Progenitor cell of endocrine pancreas (in vitro differentiated cells): ENCODE data around the gene KLF9. TPM values are rescaled to one million over a fixed set of nuclear protein-coding genes. Genes with fewer than 3 reads are reported as not detected.

ENCODE experiments used
- DNase-seq: peaks from one replicate; pipeline ENCODE4 v3.0.0; 2021; ENCODE audit warnings: low spot score; ENCODE audit not compliant: unreplicated experiment
- H3K27ac Mint-ChIP-seq: 2 replicates; pipeline ENCODE4 v1.8.0; 2021; ENCODE audit warnings: mild to moderate bottlenecking, moderate library complexity, mixed read lengths
- H3K27me3 Mint-ChIP-seq: 2 replicates; pipeline ENCODE4 v1.8.0; 2021; ENCODE audit warnings: mixed read lengths
- H3K36me3 Mint-ChIP-seq: 2 replicates; pipeline ENCODE4 v1.8.0; 2022; ENCODE audit warnings: mixed read lengths; ENCODE audit not compliant: insufficient read depth
- H3K4me1 Mint-ChIP-seq: 2 replicates; pipeline ENCODE4 v1.8.0; 2021; ENCODE audit warnings: low read depth, mixed read lengths
- H3K4me3 Mint-ChIP-seq: 2 replicates; pipeline ENCODE4 v1.8.0; 2021; ENCODE audit warnings: low read depth, mild to moderate bottlenecking, moderate library complexity, mixed read lengths
- H3K9me3 Mint-ChIP-seq: 2 replicates; pipeline ENCODE4 v1.8.0; 2021; ENCODE audit warnings: low read depth, mixed read lengths
- CTCF ChIP-seq: fragments of 200-600 bp; sonication (generic); IDR thresholded peaks from one replicate; pipeline ENCODE4 v1.5.0; 2021; ENCODE audit warnings: antibody characterized with exemption, mild to moderate bottlenecking; ENCODE audit not compliant: unreplicated experiment
- total RNA-seq: library from RNA; stranded (reverse); gene quantifications from 2 replicates; pipeline ENCODE4 v1.2.1, GENCODE V29; 2021

Gene KLF9
- total RNA-seq, 1 donor from 2014 or later: 0.57 TPM

GRCh38 chr9:70385426-70385825 is 29.0 kb downstream of the KLF9 start:
- Mint-ChIP-seq H3K4me1 (no peaks in the 10 kb centered on the region), H3K9me3 (no peaks in the 10 kb centered on the region), H3K36me3 (no peaks in the 10 kb centered on the region), H3K4me3 (no peak overlapping the region), H3K27me3 (peaks cover 14% of the 10 kb centered on the region), H3K27ac (no peak overlapping the region)
- no peak for DNase-seq
- TF ChIP-seq CTCF: no peak

GRCh38 chr9:70382709-70383605 is 31.5 kb downstream of the KLF9 start:
- DNase-seq: no peak
- TF ChIP-seq CTCF: no peak
- Mint-ChIP-seq H3K4me3 (no peak overlapping the region), H3K27ac (no peak overlapping the region), H3K36me3 (no peaks in the 10 kb centered on the region), H3K4me1 (no peaks in the 10 kb centered on the region), H3K9me3 (no peaks in the 10 kb centered on the region), H3K27me3 (peaks cover 8% of the 10 kb centered on the region)

- H3K4me3 Mint-ChIP-seq: no peak overlapping the region
- H3K9me3 Mint-ChIP-seq: no peaks in the 10 kb centered on the region
- H3K27ac Mint-ChIP-seq: no peak overlapping the region
- TF ChIP-seq CTCF: no peak
- peaks cover 8% of the 10 kb centered on the region for H3K27me3 Mint-ChIP-seq
- no peak for DNase-seq
- H3K36me3 Mint-ChIP-seq: no peaks in the 10 kb centered on the region
- H3K4me1 Mint-ChIP-seq: no peaks in the 10 kb centered on the region
Measured at GRCh38 chr9:70382046-70382708, 32.3 kb downstream of the KLF9 start.

GRCh38 chr9:70374962-70375618 is 39.4 kb downstream of the KLF9 start:
- no peak for DNase-seq
- TF ChIP-seq CTCF: no peak
- Mint-ChIP-seq H3K4me3 (no peak overlapping the region), H3K36me3 (no peaks in the 10 kb centered on the region), H3K27me3 (no peaks in the 10 kb centered on the region), H3K9me3 (no peaks in the 10 kb centered on the region), H3K4me1 (no peaks in the 10 kb centered on the region), H3K27ac (no peak overlapping the region)

GRCh38 chr9:70367305-70367930 is 47.0 kb downstream of the KLF9 start:
- H3K4me3 Mint-ChIP-seq: no peak overlapping the region
- TF ChIP-seq CTCF: no peak
- DNase-seq: no peak
- peaks cover 10% of the 10 kb centered on the region for H3K36me3 Mint-ChIP-seq
- peaks cover 4% of the 10 kb centered on the region for H3K9me3 Mint-ChIP-seq
- no peak overlapping the region for H3K27ac Mint-ChIP-seq
- no peaks in the 10 kb centered on the region for H3K27me3 Mint-ChIP-seq
- H3K4me1 Mint-ChIP-seq: no peaks in the 10 kb centered on the region
